KMS-11 (cell line): ENCODE measurements around the gene ACMSD.

Experiments used
- H2AFZ ChIP-seq: fragments of 200-600 bp; sonication (generic); 2 replicates; pipeline ENCODE4 v1.6.1; 2016; ENCODE audit warnings: antibody characterized with exemption, mixed run types, low read depth
- H3K27ac ChIP-seq: fragments of 200-600 bp; sonication (generic); 2 replicates; pipeline ENCODE4 v1.6.1; 2016; ENCODE audit warnings: mild to moderate bottlenecking, mixed run types
- H3K27me3 ChIP-seq: fragments of 200-600 bp; sonication (generic); 2 replicates; pipeline ENCODE4 v1.6.1; 2017; ENCODE audit warnings: mild to moderate bottlenecking, low read depth, mixed run types, moderate library complexity; ENCODE audit not compliant: insufficient read depth
- H3K36me3 ChIP-seq: fragments of 200-600 bp; sonication (generic); 2 replicates; pipeline ENCODE4 v1.6.1; 2017; ENCODE audit warnings: mild to moderate bottlenecking, mixed run types; ENCODE audit not compliant: insufficient read depth
- H3K4me1 ChIP-seq: fragments of 200-600 bp; sonication (generic); 2 replicates; pipeline ENCODE4 v1.6.1; 2016; ENCODE audit warnings: mild to moderate bottlenecking, low read depth, mixed run types; ENCODE audit not compliant: poor library complexity, severe bottlenecking
- H3K4me2 ChIP-seq: fragments of 200-600 bp; sonication (generic); 2 replicates; pipeline ENCODE4 v1.7.0; 2016; ENCODE audit warnings: mild to moderate bottlenecking, mixed run types
- H3K4me3 ChIP-seq: fragments of 200-600 bp; sonication (generic); IDR thresholded peaks from 2 replicates; pipeline ENCODE4 v1.6.1; 2017; ENCODE audit warnings: low read depth, low read length, mixed read lengths; ENCODE audit not compliant: insufficient read depth
- H3K79me2 ChIP-seq: fragments of 200-600 bp; sonication (generic); 2 replicates; pipeline ENCODE4 v1.6.1; 2016; ENCODE audit warnings: low read depth, mixed run types; ENCODE audit not compliant: insufficient read depth
- H3K9ac ChIP-seq: fragments of 200-600 bp; sonication (generic); 2 replicates; pipeline ENCODE4 v1.6.1; 2016; ENCODE audit warnings: mild to moderate bottlenecking, mixed run types
- H4K20me1 ChIP-seq: fragments of 200-600 bp; sonication (generic); 2 replicates; pipeline ENCODE4 v1.6.1; 2016; ENCODE audit warnings: mild to moderate bottlenecking, mixed run types; ENCODE audit not compliant: insufficient read depth
- TF ChIP-seq, protein P1 (sequence below): fragments of 200-600 bp; sonication (generic); conservative IDR thresholded peaks from 2 replicates; pipeline ENCODE4 v1.6.1; 2017; ENCODE audit warnings: low read depth, mild to moderate bottlenecking, antibody characterized with exemption, low read length, moderate library complexity, mixed read lengths

The ACMSD gene

DNA sequence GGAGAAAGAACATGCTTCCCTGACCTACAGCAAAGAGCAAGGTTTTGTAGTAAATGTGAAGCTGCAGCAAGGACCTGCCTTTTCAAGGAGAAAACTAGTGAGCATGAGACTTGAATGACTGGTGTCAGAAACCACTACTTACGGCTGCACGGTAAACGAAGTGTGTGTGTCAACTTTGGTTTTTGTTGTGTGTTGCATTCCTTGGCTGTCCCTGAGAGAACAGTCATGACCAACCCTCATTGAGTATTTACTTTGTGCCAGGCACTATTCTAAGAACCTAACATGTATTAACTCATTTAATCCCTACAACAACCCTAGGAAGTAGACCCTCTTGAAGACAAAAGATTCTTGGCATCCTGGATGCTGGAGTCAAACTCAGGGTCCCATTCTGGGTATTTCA is 22.8 kb downstream of the ACMSD start:
- H3K4me1 ChIP-seq: no peaks in the 10 kb centered on the region
- no peak overlapping the region for H2AFZ ChIP-seq
- no peak overlapping the region for H3K9ac ChIP-seq
- no peak overlapping the region for H3K4me3 ChIP-seq
- no peaks in the 10 kb centered on the region for H3K27me3 ChIP-seq
- no peaks in the 10 kb centered on the region for H4K20me1 ChIP-seq
- H3K36me3 ChIP-seq: no peaks in the 10 kb centered on the region
- H3K27ac ChIP-seq: no peak overlapping the region
- no peak overlapping the region for H3K4me2 ChIP-seq
- H3K79me2 ChIP-seq: no peaks in the 10 kb centered on the region
- TF ChIP-seq, protein P1, sequence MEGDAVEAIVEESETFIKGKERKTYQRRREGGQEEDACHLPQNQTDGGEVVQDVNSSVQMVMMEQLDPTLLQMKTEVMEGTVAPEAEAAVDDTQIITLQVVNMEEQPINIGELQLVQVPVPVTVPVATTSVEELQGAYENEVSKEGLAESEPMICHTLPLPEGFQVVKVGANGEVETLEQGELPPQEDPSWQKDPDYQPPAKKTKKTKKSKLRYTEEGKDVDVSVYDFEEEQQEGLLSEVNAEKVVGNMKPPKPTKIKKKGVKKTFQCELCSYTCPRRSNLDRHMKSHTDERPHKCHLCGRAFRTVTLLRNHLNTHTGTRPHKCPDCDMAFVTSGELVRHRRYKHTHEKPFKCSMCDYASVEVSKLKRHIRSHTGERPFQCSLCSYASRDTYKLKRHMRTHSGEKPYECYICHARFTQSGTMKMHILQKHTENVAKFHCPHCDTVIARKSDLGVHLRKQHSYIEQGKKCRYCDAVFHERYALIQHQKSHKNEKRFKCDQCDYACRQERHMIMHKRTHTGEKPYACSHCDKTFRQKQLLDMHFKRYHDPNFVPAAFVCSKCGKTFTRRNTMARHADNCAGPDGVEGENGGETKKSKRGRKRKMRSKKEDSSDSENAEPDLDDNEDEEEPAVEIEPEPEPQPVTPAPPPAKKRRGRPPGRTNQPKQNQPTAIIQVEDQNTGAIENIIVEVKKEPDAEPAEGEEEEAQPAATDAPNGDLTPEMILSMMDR: no peak

DNA sequence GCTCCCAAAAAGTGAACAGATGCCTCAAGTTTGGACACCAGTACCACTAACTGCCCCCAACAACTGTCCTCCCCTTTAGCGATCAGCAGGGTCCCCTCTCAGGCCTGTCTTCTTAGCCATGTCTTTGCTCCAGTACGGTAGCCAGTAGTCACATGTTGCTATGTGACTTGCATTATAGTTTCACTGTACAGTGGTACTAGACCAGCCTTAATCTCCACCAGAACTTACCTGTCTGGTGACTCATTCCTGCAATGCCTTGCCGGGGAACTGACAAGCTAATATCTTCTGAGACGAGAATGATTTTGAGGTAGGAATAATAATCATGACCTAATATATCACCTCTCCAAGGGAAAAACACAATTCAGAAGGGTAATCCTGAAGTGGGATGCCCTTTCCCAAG is 23.7 kb downstream of the ACMSD start:
- no peak overlapping the region for H3K9ac ChIP-seq
- H3K4me2 ChIP-seq: no peak overlapping the region
- H3K4me1 ChIP-seq: no peaks in the 10 kb centered on the region
- H3K36me3 ChIP-seq: no peaks in the 10 kb centered on the region
- no peaks in the 10 kb centered on the region for H4K20me1 ChIP-seq
- no peaks in the 10 kb centered on the region for H3K79me2 ChIP-seq
- no peaks in the 10 kb centered on the region for H3K27me3 ChIP-seq
- H3K4me3 ChIP-seq: no peak overlapping the region
- no peak overlapping the region for H2AFZ ChIP-seq
- no peak overlapping the region for H3K27ac ChIP-seq
- TF ChIP-seq, protein P1: no peak

DNA sequence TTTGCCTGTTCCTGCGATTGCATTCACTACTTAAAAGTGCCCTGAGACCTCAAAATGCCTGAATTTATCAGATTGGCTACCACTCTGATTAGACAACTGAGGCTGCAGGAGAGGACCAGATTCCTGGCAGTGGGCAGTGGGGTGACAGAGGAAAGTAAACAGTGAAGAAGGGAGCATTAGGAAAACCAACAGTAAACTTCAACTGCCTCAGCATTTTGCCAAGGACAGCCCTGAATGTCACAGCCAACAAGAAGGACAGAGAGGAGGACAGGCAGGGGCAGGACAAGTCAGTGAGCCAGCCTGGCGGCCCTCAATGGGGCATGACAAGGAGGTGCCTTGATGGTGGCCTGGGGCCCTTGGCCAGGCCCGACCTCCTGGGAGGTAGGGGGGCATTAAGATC is 24.3 kb downstream of the ACMSD start:
- TF ChIP-seq, protein P1: no peak
- H3K4me3 ChIP-seq: no peak overlapping the region

DNA sequence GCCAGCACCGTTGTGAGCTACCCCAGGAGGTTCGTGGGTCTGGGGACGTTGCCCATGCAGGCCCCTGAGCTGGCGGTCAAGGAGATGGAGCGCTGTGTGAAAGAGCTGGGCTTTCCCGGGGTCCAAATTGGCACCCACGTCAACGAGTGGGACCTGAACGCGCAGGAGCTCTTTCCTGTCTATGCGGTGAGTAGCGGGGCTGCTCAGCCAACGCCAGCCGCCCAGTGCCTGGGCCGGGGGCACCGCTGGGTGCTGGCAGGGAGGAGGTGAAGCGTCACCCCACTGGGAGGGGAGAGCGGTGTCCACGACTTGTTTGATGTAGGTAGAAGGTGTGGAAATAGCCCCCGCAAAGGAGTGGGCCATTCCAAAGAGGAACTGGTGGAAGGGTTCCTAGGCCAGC is 25.0 kb downstream of the ACMSD start:
- TF ChIP-seq, protein P1: no peak
- Histone ChIP-seq H3K36me3 (no peaks in the 10 kb centered on the region), H3K27me3 (no peaks in the 10 kb centered on the region)

More for the DNA sequence above, 24.3 kb downstream of the ACMSD start:
- H3K4me1 ChIP-seq: no peaks in the 10 kb centered on the region
- H3K79me2 ChIP-seq: no peaks in the 10 kb centered on the region
- no peak overlapping the region for H3K9ac ChIP-seq
- H3K4me2 ChIP-seq: no peak overlapping the region
- H4K20me1 ChIP-seq: no peaks in the 10 kb centered on the region
- no peaks in the 10 kb centered on the region for H3K36me3 ChIP-seq
- no peak overlapping the region for H3K27ac ChIP-seq
- no peak overlapping the region for H2AFZ ChIP-seq
- no peaks in the 10 kb centered on the region for H3K27me3 ChIP-seq

More for the DNA sequence above, 25.0 kb downstream of the ACMSD start:
- no peaks in the 10 kb centered on the region for H3K79me2 ChIP-seq
- H3K27ac ChIP-seq: no peak overlapping the region
- H3K9ac ChIP-seq: no peak overlapping the region
- H4K20me1 ChIP-seq: no peaks in the 10 kb centered on the region
- H3K4me2 ChIP-seq: no peak overlapping the region
- no peaks in the 10 kb centered on the region for H3K4me1 ChIP-seq
- no peak overlapping the region for H2AFZ ChIP-seq
- no peak overlapping the region for H3K4me3 ChIP-seq
